GM19467 (cell line): Measurements from ENCODE around the gene WASF2.
"Not testable (repeated sequence)": the region's sequence is repeated elsewhere in the genome, so short reads cannot be mapped to it uniquely, and the experiment has no call there.

Experiments
- ATAC-seq: cut with Tn5 transposase; IDR thresholded peaks from one replicate; pipeline ENCODE4 v1.9.1; 2021; ENCODE audit warnings: mild to moderate bottlenecking, moderate library complexity; ENCODE audit not compliant: unreplicated experiment

Gene WASF2

GRCh38 chr1:27499142-27499541, 9.2 kb upstream of the WASF2 start:
- ATAC-seq, result no peak

DNA sequence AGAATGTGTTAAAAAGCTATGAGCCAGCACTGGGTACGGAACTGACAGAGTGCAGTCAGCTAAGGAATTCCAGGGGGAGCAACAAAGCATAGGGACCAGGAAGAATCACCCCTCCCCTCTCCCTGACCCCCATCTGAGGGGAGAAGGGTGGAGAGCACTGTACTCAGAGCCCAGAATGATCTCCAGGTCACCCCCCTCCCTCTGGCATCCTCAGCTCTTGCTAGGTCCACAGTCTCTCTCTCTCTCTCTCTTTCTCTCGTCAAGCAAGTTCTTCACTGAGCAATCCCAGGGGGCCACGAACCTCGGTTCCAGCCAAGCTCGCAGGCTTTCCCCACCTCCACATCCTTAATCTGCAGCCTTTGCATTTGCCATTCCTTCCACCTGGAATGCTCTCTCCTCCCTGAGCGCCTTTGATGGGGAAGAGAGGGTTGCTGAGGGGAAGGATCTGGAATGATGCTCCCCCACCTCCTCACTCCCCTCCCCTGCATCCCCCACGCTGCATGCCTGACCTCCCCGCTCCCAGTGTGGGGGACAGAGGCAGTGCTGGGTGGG, 6.7 kb upstream of the WASF2 start:
- ATAC-seq, result no peak

- no peak for ATAC-seq
Observed at GRCh38 chr1:27492796-27493195, 2.8 kb upstream of the WASF2 start.

- ATAC-seq, result no peak
Observed at GRCh38 chr1:27491748-27492700, 2.1 kb upstream of the WASF2 start.

DNA sequence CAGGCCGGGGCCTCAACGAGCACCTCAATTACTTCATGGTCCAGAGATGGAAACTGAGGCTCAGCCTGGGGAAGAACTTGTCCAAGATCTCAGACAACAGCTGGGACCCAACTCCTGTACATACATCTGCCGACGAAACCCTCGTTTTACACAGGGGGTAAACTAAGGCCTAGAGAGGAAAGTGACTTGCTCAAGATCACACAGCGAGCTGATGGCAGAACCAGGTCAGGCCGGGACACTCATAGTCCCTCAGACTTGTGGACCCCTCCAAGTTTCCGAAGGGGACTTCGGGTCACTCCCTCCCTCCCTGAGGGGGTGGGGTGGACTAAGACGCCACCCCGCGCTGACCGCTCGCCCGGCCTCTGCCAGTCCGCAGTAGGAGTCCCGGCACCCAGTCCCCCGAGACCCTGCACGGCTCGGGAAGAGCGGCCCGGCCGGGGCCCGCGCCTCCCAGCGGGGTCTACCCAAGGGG, 430 bp downstream of the WASF2 start:
- ATAC-seq, result peak; percentile 4

DNA sequence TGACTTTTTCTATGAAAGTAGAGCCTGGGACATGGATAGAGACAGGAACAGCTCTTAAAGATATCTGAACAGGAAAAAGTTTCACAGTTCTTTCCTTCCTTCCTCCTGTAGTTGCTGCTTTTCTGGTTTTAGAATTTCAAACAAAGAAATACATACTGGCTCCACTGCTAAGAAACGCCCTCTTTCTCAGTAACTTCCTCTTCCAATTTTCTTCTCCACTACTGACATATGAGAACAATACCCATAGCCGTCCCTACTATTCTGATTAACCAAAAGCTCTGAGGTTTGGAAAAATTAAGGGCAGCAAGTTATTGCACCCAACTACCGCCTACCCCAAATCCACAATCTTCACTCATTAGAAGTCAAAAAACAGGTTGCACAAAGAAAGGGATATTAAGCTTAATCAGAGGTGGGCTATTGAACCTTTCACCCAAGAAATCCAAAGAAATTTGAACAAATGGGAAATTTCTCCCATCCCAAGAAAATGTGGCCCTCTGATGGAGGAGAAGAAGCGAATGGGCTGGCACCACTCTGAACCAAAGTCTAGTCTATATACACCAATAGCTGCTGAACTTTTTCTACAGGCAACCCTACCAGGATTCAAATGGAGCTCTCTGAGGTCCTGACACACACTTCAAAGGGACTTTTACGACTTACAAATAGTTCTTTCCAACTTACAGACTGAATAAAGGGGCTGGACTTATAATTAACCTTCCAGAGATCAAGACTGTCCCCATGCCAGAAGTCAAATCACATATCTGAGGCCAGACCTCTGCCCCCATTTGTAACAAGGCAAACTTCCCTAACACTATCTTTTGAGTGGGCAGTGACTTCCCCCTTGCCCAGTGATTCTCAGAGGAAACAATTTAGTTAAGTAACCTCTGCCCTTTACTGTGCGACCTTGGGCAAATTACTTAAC, 1.7 kb downstream of the WASF2 start:
- no peak for ATAC-seq

DNA sequence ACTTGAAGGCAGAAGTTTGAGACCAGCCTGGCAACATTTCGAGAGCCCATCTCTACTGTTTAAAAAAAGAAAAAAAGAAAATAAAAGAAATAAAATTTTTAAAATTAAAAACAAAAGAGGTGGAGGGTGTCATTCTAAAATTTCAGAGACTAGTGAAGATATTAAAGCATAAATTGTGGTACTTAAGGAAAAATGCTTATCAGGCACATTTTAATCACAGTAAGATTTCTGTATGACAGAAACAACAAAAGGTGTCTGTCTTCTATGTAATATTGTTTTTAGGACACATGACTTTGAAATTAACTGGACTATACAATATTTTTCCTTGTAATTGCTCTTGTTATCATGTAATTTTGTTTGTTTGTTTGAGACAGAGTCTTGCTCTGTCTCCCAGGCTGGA, 4.6 kb downstream of the WASF2 start:
- no peak for ATAC-seq

DNA sequence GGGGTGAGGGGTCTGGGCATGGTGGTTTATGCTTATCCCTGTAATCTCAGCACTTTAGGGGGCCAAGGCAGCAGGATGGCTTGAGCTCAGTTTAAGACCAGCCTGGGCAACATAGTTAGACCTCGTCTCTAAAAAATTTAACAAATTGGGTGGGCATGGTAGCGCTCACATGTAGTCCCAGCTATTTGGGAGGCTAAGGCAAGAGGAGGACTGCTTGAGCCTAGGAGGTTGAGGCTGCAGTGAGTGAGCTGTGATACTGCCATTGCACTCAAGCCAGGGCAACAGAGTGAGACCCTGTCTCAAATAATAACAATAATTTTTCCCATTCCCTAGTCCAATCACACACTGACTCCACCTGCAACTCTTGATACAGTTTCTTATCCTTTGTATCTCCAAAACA, 6.3 kb downstream of the WASF2 start:
- ATAC-seq, result no peak

- ATAC-seq, result no peak
Observed at GRCh38 chr1:27481994-27482620, 7.9 kb downstream of the WASF2 start.

GRCh38 chr1:27478098-27478497, 11.9 kb downstream of the WASF2 start:
- ATAC-seq, result no peak

DNA sequence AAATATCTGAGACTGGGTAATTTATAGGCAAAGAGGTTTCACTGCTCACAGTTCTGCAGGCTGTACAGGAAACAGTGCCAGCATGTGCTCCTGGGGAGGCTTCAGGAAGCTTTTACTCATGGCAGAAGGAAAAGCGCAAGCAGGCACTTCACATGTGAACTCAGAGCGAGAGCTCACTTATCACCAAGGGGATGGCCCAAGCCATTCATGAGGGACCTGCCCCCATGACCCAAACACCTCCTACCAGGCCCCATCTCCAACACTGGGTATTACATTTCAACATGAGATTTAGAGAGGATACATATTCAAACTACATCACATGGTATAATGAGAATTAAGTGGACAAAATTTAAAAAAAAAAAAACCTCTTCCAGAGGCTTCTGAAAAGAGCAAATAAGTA, 13.7 kb downstream of the WASF2 start:
- ATAC-seq, result no peak

DNA sequence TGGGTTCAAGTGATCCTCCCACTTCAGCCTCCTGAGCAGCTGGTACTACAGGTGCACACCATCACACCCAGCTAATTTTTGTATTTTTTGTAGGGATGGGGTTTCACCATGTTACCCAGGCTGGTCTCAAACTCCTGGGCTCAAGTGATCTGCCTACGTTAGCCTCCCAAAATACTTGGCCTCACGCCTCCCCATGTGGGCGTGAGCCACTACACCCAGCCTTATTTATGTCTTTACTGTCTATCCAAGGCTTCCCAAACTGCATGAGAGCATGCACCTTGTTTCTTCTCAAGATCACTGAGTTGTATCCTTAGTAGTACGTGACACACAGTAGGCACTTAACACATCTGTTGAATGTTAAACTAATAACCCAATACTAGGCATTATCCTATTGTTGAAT, 14.2 kb downstream of the WASF2 start:
- no peak for ATAC-seq

DNA sequence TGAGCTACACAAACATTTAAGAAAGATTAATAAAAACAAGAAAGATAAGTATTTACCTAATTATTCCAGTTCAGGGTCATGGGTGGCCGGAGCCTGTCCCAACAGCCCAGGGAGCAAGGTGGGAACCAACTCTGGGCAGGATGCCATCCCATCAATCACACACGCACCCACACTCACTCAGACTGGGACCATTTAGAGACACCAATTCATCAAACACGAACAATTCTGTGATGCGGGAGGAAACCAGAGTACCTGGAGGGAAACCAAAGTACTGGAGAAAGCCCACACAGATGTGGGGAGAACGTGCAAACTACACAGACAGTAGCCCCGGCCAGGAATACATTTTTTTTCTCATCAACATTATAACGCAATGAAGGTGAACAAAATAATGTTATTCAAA, 16.2 kb downstream of the WASF2 start:
- ATAC-seq, result no peak

GRCh38 chr1:27472098-27472497, 17.9 kb downstream of the WASF2 start:
- ATAC-seq, result not testable (repeated sequence)

GRCh38 chr1:27471477-27471876, 18.5 kb downstream of the WASF2 start:
- no peak for ATAC-seq

GRCh38 chr1:27469334-27469733, 20.6 kb downstream of the WASF2 start:
- ATAC-seq, result no peak

DNA sequence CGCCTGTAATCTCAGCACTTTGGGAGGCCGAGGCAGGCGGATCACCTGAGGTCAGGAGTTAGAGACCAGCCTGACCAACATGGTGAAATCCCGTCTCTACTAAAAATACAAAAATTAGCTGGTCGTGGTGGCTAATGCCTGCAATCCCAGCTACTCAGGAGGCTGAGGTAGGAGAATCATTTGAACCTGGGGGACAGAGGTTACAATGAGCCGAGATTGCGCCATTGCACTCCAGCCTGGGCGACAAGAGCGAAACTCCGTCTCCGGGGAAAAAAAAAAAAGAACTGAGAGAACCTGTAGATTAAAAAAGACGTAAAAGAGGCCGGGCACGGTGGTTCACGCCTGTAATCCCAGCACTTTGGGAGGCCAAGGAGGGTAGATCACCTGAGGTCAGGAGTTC, 21.6 kb downstream of the WASF2 start:
- not testable (repeated sequence) for ATAC-seq

DNA sequence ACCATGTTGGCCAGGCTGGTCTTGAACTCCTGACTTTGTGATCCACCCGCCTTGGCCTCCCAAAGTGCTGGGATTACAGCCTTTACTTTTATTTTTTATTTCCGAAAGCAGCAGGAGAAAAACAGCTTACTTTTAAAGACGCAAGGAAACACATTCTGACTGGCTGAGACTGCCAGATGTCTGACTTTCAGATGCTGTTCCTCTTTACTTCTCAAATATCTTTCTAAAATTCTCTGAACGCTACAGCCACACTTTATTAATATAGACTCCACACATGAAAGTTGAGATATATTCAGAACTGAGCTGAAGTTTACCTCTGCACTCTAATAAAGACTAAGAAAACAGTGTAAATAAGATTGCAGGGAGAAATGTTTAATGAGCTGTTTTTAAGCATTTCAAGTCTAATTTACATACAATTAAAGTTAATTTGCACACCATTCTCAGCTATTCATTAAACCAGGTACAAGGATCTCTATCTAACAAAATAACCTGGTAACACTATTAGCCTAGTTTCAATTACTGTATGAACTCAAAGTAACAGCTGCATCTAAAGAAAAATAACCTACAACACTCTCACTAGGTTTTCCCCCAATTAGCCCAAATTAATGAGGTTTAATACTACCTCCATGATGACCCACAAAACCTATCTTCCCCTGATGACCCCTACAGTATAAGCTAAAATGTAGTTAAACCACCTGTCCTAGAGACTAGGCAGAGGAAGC, 24.9 kb downstream of the WASF2 start:
- no peak for ATAC-seq

DNA sequence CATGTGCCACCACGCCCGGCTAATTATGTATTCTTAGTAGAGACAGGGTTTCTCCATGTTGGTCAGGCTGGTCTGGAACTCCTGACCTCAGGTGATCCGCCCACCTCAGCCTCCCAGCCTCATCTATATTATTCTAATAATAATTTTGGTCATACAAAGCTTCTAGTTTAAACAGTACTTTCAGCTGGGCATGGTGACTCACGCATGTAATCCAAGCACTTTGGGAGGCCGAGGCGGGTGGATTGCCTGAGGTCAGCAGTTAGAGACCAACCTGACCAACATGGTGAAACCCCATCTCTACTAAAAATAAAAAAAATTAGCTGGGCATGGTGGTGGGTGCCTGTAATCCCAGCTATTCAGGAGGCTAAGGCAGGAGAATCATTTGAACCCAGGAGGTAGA, 26.1 kb downstream of the WASF2 start:
- not testable (repeated sequence) for ATAC-seq

DNA sequence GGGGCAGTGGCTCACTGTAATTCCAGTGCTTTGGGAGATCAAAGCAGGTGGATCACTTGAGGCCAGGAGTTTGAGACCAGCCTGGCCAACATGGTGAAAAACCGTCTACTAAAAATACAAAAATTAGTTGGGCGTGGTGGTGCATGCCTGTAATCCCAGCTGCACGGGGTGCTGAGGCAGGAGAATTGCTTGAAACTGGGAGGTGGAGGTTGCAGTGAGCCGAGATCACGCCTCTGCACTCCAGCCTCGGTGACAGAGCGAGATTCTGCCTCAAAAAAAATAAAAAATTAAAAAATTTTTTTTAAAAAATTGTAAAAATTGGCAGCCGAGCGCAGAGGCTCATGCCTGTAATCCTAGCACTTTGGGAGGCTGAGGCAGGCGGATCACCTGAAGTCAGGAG, 31.4 kb downstream of the WASF2 start:
- not testable (repeated sequence) for ATAC-seq
